Retinal pigment epithelial cell (primary cell): ENCODE results near the gene SLMAP.

Experiments used
- DNase-seq: peaks from one replicate; pipeline ENCODE4 v3.0.0-alpha.2; 2010; ENCODE audit warnings: low read depth
- H3K4me3 ChIP-seq: 2 replicates; pipeline ENCODE4 v1.5.1; 2011; ENCODE audit warnings: mild to moderate bottlenecking, low read length, control low read depth, moderate library complexity
- TF ChIP-seq, protein P1 (sequence below): conservative IDR thresholded peaks from 2 replicates; pipeline ENCODE4 v1.5.1; 2011; ENCODE audit warnings: low read depth, low read length, control low read depth, inconsistent platforms

Gene SLMAP

DNA sequence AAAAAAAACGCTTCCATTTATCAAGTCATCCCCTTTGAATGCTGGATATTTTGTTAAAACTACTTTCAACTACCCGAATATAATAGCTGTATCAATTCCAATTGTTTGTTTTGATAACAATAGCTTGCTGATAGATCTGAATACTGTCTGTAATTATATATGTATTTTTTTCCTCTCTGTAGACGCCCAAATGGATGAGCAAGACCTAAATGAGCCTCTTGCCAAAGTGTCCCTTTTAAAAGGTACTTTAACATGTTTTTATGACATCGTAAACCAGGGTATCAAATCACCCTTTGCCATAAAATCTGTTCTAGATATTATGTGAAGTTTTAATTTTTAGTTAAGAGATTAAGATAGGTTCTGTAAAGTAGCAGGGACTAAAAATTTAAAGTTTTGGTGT is 140.6 kb downstream of the SLMAP start:
- TF ChIP-seq, protein P1, sequence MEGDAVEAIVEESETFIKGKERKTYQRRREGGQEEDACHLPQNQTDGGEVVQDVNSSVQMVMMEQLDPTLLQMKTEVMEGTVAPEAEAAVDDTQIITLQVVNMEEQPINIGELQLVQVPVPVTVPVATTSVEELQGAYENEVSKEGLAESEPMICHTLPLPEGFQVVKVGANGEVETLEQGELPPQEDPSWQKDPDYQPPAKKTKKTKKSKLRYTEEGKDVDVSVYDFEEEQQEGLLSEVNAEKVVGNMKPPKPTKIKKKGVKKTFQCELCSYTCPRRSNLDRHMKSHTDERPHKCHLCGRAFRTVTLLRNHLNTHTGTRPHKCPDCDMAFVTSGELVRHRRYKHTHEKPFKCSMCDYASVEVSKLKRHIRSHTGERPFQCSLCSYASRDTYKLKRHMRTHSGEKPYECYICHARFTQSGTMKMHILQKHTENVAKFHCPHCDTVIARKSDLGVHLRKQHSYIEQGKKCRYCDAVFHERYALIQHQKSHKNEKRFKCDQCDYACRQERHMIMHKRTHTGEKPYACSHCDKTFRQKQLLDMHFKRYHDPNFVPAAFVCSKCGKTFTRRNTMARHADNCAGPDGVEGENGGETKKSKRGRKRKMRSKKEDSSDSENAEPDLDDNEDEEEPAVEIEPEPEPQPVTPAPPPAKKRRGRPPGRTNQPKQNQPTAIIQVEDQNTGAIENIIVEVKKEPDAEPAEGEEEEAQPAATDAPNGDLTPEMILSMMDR = no peak
- DNase-seq = no peak
- no peak overlapping the region for H3K4me3 ChIP-seq

DNA sequence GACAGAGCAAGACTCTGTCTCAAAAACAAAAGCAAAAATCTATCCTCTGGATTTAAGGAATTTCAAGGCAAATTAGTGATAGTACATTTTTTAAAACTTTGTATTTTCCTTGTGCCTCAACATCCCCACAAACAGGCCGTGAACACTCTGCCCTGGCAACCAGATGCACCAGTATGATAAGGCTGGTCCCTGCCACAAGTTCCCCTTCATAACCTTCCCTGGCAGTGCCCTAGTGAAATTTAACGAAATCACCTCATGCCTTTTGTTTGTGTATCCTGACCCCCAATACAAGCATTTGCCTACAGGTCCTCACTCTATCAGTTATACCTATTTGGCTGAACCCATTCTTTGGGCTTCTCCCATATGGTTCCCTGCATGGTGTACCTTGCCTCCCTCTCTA is 144.7 kb downstream of the SLMAP start:
- TF ChIP-seq, protein P1 = no peak
- no peak overlapping the region for H3K4me3 ChIP-seq
- no peak for DNase-seq

DNA sequence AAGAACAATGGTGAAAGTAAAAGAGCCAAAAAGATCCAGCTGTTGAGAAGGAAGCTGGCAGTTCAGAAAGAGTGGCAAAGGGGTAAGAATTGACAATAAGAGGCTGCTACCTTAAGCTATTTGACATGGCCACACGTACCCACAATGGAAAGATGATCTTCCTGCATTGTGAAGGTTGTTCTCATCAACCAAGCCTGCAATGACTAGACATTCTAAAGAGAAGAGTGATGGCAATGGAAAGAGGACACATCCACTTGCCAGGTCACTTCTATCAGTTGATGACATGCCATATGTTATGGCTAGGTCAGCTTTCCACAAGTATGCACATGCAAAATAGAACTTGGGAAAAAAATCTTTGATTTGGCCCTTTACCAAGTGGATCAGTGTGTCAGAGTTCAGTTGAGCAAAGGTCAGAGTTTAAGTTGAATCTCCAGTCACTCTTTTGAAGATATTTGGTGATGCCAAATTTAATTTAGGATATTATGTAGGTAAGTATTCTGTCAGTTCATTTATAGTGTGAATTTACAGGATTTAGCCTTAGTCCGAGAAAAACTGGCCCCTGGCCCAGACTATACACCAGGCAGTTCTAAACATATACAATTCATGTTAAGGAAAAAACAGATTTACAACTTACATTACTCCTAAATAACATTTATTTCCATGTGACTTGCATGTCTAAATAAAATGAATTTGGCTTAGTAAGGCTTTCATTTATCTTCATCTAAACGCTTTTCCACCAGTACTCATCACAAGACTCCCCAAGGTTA is 147.2 kb downstream of the SLMAP start:
- TF ChIP-seq, protein P1 = no peak
- no peak for DNase-seq
- no peak overlapping the region for H3K4me3 ChIP-seq

DNA sequence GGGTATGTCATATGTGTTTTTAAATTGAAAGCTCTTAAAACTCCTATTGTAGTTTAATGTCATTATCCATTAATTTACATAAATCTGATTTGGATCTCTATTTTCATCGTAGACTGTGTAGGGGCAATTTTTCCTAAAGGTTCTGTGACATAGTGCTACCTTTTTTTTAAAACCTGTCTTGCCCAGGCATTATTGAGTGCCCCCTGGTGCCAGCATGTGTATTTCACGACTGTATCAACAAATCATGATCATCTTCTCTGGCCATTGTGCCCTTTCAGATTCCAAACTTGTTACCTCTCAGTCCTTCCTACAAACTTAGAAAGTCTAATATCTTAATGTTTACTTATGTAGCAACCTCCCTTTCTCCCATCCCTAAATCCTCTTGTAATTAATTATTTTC is 154.9 kb downstream of the SLMAP start:
- H3K4me3 ChIP-seq = no peak overlapping the region
- peak; percentile 4 for DNase-seq
- TF ChIP-seq, protein P1 = peak; percentile 66

DNA sequence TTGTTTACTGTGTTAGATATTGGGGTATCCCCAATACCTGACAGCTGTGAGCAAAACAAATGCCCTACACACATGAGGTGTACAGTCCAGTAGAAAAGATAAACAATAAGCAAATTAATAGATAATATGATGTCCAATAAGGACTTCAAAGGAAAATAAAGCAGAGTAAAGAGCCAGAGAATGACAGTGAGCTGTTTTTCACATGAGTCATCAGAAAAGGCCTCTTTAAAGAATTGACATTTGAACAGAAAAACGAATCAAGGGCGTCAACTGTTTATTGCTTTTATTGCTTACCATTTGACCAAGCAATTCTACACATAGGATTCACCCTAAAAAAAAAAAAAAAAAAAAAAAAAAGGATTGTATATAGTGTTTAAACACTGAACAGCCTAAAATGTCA is 155.5 kb downstream of the SLMAP start:
- no peak overlapping the region for H3K4me3 ChIP-seq
- TF ChIP-seq, protein P1 = no peak
- no peak for DNase-seq

DNA sequence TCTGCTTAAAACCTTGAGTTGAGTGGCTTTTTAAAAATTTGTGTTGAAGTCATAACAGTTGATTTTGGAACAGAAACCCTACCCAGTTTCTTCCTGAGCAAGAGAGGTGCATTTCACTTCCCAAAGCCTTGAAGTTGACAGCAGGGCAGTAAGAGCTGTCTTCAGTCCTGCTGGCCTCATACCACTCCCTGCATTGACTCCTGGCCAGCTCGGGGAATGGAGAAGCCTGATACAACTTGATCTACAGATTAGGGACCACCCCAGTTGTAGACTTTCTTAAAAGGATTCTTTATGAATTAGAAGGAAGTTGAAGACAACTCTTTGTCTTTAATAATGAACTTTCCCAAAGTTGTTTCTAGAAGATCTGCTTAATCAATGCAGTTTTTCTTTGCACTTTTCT is 161.5 kb downstream of the SLMAP start:
- H3K4me3 ChIP-seq = no peak overlapping the region
- DNase-seq = no peak

More for the DNA sequence above, 161.5 kb downstream of the SLMAP start:
- TF ChIP-seq, protein P1 = no peak
